ENCODE measurements around the gene FGFR3. TPM values are rescaled to one million over a fixed set of nuclear protein-coding genes. Genes with fewer than 3 reads are reported as not detected.

The FGFR3 gene
- total RNA-seq, 4 donors from 2014 or later = 0.22 to 1.3 (median 0.94) TPM; not detected in 1

GRCh38 chr4:1810765-1811164 lies 17.7 kb downstream of the FGFR3 start:
- TF ChIP-seq CTCF (IDR thresholded peaks at IDR 0.05; ENCODE audit: low read depth) = no peak

GRCh38 chr4:1812720-1813119 lies 19.6 kb downstream of the FGFR3 start:
- no peak for TF ChIP-seq CTCF (IDR thresholded peaks at IDR 0.05; ENCODE audit: low read depth)

- no peak for TF ChIP-seq CTCF (IDR thresholded peaks at IDR 0.05; ENCODE audit: low read depth)
Observed at GRCh38 chr4:1813231-1813630, 20.1 kb downstream of the FGFR3 start.

- no peak for TF ChIP-seq CTCF (IDR thresholded peaks at IDR 0.05; ENCODE audit: low read depth)
Observed at GRCh38 chr4:1813915-1814314, 20.8 kb downstream of the FGFR3 start.

- TF ChIP-seq CTCF (IDR thresholded peaks at IDR 0.05; ENCODE audit: low read depth) = no peak
Observed at GRCh38 chr4:1814453-1814852, 21.4 kb downstream of the FGFR3 start.

GRCh38 chr4:1815096-1815996 lies 22.3 kb downstream of the FGFR3 start:
- no peak for TF ChIP-seq CTCF (IDR thresholded peaks at IDR 0.05; ENCODE audit: low read depth)

GRCh38 chr4:1815997-1816860 lies 23.1 kb downstream of the FGFR3 start:
- TF ChIP-seq CTCF (IDR thresholded peaks at IDR 0.05; ENCODE audit: low read depth) = no peak
